CD4-positive, alpha-beta T cell treated with Interleukin-6 at 100 ng/mL for 8 hours (primary cell): Measurements from ENCODE around the gene TMEM127.
"Not testable (repeated sequence)": the region's sequence is repeated elsewhere in the genome, so short reads cannot be mapped to it uniquely, and the experiment has no call there.

Experiments
- DNase-seq: peaks from one replicate; pipeline ENCODE4 v3.0.0-alpha.2; 2020; ENCODE audit warnings: mixed read lengths, low spot score

Gene TMEM127

DNA sequence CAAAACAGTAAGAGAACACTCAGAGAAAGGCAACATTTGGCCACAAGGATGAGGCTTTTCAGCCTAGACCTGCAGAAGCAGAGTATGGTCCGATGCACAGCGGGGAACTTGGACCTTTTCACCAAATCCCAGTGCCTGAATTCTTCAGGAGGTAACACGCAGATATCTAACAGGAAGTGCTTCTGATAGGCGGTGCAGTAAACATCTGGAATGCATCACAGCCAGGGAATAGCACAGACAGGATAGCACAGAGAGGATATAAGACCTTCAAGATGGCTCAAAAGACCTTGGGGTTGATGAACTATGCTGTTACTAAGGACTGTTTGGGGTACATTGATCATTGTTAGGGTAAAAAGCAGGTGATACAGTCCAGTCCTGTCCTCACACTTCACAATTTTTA, 1.7 kb downstream of the TMEM127 start:
- no peak for DNase-seq

DNA sequence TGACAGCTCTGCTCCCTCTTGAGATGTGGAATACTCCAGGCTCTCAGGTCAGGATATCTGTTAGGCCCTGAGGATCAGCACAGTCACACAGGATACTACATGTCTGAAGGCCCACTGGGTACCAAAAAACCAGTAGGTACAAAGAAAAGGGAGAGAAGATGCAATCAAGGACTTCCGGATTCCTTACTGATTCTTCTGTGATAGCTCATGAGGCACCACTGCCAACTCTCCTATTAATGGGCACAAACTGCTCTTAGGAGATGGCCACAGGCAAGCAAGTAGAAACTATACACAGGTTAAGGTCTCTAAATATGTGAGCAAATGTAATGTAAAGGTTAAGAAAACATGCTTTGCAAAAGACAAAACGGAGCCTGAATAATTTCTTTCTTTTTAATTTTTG, 3.5 kb downstream of the TMEM127 start:
- no peak for DNase-seq

DNA sequence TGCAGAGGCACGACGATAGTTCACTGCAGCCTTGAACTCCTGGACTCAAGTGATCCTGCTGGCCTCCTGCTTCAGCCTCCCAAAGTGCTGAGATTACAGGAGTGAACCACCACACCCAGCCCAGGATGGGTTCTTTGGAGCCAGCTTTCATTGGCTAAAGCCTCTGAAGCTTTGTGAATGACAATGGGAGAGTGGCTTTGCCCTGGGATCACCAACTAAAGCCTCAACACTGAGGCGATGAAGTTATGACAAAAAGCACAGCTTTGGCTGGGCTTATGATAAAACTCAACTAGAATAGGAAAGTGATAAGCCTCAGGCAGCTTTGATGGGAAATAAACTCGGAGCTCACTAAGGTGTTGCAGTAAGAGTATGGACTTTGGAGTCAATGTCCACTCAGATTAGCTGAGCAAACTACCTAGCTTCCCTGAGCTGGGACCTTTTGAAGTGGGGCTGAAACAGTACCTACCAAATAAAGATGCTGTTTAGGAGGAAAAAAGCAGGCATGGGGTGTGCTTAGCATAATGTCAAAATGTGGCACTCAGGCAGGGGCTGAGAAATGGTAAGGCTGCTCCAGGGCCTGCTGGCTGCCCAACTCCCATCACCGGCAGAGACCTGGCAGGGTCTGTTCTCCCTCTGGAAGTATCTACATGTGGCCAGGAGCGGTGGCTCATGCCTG, 4.3 kb downstream of the TMEM127 start:
- DNase-seq: no peak

DNA sequence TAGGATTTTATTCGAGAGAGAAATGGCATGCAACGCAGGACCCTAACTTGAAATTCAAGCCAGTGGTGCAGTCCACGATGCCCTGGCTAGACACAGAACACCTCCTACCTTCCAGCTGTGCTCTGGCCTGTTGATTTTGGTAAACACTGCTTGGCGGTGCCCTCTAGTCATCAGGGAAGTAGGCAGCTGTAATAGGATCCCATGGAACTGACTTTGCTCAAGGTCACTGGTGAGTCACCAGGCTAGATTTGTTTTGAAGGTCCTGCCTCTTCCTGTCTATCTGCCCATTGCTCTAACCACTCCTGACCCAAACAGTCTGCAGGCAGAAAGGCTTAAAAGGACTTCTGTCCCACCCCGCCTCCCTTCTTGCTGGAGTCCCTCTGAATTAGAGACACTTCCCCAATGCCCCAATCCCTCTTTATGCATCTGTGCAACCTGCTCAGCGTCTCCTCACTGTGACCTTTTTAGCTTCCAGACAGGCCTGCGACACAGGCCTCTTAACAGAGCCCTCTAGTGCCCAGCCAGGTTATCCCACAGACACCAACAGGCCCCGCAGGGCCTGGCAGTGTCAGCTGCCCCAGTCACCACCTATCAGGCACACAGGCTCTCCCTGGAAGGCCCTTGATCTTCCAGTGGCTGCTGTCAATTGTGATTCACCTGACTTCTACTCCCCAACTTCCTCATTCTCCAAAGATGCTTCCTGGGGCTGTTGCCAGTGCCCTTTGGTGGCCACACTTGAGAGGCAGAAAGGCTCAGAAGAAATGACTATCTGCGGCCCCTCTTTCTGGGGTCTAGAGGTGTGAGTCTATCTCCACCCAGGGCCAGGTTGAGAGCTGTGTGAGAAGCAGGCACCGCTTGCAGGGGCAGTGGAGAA, 5.2 kb downstream of the TMEM127 start:
- DNase-seq: peak; percentile 10

DNA sequence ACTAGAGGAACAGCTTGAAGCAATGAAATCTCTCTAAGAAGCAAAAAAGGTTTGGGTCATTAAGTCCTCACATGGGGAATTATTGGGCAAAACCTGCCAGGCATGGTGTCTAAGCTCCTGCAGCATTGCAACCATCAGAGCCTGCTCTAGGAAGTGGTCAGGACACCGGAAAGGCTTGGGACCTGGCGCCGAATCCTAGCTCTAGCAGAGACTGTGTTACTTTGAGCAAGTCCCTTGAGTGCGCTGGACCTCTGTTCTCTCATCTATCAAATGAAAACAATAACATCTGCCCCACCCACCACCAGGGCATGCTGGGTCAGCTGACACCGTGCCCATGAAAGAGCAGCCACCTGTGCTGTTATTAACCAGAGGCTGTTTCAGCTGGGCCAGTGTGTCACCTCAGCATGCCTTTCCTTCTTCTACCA, 6.3 kb downstream of the TMEM127 start:
- DNase-seq: no peak

DNA sequence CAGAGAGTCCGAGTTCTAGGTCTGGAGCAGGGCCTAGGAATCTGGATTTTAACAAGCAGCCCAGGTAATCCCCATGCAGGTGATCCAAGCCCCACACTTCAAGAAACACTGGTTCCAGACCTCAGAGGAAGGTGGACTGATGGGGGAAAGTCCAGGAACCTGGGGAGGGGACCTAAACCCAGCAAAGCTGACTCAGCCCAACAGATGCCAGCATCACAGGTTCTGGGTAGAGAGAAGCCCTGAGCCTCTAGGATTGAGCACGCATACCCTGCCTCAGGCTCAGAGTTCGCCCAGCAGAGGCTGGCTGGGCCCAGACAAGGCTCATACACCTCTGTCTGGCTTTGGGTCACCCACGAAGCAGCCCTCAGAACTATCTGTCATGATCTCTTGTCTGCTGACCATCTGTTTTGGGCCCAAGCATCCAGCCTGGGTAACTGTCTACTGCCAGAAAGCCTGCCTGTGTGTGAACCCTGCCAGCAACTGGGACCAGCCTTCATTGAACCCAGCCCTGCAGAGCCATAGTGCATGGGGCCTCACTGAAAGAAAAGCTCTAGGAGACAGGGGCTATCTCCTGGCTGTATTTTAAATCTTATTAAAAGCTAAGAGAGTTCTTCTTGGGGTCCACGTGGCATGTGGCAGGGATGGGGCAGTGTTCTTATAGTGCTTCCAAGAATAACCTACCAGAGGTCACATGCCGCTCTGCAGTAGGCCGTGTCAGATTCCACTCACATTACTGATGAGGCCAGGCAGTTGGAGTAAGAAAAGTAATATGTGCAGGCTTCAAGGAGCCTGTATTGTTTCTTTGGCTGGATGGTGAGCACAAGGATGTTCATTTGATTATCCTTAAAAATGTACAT, 7.4 kb downstream of the TMEM127 start:
- DNase-seq: no peak

DNA sequence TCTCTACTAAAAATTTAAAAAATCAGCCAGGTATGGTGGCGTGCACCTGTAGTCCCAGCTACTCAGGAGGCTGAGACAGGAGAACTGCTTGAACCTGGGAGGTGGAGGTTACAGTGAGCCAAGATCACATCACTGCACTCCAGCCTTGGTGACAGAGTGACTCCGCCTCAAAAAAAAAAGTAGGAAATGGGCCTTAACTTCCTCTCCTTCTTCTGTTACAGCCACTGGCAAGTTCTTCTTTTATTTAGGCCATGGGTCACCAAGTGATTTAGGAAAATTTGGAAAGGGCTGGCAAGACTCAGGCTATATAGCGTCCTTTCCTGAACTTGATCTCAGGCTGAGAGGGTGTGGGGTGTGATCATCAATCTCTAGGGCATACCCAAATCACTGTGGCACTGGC, 8.1 kb downstream of the TMEM127 start:
- DNase-seq: not testable (repeated sequence)

DNA sequence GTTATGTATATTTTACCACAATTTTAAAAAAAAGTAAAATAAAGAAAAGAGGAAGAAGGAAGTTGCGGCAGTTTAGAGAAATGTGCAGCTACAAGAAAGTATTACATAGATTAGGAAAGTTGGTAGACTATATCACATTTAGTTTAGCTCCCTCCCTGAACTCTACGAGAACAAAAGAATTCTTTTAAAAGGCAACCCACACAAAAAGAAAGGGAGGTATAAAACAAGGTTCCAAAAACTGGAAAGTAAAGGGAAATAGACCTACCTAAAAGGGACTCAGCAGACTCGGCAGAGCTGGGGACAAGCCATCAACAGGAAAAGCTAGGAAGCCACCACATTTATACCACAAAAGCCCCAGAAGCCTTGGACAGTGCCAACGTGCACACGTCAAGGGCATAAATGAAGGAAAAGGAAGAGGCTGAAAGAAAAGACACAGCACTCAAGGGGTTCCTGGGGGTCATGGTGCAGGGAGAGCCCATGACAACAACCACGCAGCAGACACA, 9.1 kb downstream of the TMEM127 start:
- no peak for DNase-seq

DNA sequence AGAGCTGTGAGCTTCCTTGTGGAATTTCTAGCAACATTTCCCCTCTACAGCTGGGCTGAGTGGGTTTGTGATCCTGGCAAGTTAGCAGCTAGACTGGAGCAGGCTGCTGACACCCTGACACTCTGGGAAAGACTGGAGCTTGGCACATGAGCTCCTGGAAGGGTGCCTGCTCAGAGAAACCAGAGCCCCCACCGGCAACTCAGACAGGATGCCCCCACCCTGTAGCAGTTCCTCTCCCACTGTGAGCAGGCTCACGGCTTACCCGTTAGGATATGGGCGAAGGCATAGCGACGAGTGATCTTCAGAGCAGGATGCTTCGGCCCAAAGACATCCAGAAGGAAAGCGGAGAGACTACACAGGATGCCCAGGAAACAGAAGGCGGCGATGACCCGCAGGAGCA, 11.2 kb downstream of the TMEM127 start:
- no peak for DNase-seq

DNA sequence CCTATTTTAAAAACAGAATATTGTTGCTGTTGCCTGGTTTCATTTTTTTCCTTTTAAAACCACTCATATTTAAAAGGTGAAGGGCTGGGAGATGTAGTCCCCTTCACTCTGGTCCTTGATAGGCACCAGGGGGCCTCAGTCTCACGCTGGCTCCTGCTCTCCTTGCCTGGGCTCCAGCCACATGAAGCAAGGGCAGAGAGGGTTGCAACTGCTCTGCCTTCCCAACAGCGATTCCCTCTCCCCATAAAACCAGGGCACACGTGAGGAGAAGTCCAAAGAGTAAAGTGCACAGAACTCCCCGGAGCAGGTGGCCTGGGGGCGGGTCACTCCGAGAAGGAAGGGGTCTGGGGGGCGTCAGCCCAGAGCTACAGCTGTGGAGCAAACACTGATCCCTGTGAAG, 12.8 kb downstream of the TMEM127 start:
- DNase-seq: no peak

DNA sequence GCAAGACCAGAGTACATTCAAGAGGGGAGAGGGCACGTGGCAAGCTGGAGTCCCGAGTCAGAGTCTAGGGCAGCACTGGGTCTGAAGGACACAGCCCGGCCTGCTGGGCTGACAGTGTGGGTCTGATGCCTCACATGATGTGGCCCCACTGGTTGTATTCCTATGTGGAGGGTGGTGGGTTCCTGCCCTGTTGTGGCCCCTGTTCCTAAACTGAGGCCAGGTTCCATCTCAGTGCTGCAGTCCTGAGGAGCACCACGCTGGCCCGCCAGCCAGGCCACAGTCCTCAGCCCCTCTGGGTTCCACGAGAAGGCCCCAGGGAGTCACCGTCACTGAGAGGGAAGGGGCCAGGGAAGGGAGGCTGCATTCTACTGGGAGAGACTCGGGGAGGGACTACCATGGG, 13.3 kb downstream of the TMEM127 start:
- no peak for DNase-seq

DNA sequence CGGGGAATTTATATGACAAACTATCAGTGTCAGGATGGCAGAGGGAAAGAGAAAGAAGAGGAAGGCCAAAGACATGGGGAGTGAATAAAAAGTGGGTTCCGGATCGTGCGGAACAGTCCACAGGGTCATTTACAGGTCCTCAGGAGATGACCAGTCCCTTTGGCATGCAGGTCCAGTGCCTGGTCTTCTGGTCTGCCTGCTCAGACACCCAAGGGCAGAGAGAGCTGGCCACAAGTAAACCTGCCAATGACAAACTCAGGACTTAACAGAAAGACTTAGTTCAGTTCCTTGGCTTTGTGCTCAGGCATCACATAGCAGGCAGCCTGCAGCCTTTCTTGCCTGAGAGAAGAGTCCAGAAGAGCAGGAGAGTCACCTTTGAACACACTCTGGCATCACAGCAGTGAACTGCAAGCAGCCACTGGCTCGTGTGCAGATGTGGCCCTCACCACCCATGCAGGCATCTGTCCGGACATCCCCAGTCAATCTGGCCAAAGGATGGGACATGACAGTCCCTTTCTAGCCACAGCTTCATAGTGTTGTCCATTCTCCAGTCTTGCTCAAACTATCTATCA, 14.0 kb downstream of the TMEM127 start:
- no peak for DNase-seq

DNA sequence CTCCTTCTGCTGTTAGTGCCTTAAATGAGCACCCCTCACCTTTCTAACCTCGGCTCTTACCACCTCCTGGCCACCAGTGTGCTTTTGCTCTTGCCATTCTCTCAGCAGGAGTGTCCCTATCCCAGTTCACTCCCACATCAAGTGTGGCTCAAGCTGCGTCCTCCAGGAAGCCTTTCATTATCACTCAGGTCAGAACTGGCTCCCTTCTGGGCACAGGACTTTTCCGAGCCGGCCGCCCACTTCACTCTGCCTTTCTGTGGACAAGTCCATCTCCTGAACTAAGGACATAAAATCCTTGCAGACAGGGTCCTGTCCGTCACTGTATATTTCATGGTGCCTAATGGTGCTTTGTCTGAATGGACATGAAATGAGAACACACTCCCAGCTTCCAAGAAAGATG, 15.6 kb downstream of the TMEM127 start:
- no peak for DNase-seq

DNA sequence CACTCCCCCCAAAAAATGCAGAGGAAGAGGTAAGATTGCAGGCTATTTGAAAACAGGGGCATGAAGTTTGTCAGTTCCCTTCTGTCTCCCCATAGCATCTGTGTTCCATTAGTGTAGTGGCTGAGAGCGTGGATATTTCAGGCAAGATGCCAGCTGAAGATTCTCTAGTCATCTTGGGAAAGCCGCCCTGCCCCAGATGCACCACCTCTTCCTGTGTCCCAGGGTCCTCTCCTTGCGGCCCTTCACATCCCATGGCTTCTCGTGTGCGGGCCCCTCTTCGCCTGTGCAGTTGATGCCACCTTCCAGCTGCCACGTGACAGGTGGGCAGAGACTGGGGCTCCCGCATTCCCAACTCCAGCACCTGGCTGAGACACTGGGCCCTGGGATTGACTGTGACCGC, 16.1 kb downstream of the TMEM127 start:
- no peak for DNase-seq

DNA sequence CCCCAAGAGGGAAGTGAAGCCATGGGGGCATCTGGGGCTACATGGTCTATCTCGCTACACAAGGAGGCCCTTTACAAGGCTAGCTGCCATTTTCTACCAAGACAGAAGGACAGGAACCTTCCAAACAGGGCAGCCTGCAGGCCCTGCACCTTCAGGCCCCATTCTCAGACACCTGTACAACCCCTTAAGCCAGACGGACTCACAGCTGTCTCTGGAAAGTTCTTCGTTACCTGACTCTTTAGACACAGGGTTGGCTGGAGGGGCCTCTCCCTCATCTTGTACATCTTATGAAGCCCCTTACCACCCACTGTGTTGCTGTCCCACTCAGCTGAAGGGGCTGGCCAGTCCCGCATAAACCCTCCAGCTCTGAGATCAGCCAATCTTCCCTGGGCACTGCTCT, 17.2 kb downstream of the TMEM127 start:
- DNase-seq: no peak

DNA sequence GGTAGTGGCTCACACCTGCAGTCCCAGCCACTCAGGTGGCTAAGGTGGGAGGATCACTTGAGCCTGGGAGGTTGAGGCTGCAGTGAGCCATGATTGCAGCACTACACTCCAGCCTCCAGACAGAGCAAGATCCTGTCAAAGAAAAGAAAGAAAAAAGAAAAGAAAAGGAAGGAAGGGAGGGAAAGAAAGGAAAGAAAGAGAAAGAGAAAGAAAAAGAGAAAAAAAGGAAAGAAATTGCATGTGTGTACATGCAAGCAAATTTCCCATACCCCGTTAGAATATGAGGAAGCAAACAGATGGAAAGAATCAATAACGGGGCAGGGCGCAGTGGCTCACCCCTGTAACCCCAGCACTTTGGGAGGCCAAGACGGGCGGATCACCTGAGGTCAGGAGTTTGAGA, 17.9 kb downstream of the TMEM127 start:
- DNase-seq: no peak

DNA sequence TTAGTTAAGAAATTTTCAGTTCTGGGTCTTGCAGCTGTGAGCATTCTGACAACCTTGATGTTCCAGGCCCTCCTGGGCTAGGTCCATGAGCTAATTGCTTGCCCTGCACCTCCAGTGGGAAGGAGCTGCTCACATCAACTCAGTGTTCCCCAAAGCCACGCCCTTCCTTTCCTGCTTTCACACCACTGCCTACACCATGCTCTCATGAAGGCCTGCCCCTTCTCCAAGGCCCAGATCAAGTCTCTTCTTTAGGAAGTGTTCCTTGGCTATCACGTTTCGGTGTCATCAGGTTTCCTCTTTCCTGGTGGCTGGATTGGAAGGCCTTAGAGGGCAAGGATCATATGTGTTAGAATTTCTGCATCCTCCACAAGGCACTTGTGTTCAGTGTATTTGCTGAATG, 18.8 kb downstream of the TMEM127 start:
- no peak for DNase-seq

DNA sequence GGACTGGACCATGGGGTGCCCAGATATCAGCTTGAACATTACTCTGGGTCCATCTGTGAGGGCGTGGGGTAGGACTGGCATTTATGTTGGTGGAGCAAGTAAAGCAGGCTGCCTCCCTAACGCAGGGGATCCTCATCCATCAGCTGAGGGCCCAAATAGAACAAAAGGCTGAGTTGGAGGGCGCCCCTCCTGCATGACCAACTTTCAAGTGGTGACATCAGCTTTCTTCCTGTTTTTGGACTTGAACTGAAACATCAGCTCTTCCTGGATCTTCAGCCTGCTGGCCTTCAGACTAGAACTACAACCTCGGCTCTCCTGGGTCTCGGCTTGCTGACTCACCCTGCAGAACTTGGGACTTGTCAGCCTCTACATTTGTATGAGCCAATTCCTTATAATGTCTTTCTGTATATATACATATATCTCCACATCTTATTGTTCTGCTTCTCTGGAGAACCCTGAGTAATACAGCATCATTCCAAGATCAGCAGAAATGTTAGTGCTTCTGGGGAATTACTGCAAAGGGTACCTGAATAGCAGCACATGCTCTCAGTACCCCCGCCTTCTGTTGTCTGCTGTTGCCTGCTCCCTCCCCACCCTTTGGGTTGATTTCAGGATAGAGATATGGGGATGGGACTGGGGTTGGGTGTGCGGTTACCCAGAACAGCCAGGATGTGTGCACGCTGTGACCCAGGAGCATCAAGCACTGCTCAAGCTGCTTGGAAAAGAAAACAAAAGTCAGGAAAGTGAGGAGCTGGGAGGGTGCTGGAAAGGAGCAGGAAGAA, 20.0 kb downstream of the TMEM127 start:
- DNase-seq: no peak

DNA sequence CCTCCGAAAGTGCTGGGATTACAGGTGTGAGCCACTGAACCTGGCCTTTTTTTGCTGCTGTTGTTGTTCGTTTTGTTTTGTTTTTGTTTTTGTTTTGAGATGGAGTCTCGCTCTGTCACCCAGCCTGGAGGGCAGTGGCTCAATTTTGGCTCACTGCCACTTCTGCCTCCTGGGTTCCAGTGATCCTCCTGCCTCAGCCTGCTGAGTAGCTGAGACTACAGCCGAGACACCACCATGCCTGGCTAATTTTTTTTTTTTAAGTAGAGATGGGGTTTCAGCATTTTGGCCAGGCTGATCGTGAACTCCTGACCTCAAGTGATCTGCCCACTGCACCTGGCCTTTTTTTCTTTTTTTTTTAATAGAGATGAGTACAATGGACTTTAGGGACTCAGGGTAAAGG, 22.0 kb downstream of the TMEM127 start:
- no peak for DNase-seq

DNA sequence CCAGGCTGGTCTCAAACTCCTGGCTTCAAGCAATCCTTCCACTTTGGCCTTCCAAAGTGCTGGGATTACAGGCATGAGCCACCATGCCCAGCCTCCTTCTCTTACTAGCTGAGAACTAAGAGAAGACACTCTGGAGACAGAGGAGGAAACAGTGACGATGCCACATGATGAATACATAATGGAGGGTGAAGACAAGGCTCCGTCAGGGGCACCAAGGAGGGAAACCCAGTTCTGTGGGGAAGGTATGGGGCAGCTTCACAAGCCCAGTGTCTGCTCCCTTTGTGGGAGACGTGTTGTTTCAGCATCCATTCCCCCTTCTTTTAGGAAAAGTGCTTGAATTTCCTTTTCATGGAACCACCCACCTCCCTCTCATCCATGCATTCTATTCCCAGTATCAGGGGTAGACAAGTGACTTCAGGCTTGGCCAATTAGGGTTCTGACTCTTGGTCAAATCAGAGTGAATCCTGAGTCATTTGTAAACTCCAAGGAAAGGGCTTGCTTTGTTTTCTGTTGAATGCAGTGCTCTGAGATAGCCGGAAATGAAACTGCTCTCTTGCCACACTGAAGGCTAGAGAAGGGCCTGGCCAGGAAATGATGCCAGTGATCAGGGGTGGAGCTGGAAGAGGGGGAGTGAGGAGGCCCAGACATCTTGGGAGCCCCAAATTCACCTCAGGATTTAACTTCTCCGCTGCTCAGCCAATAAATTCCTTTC, 23.7 kb downstream of the TMEM127 start:
- DNase-seq: peak; percentile 60

DNA sequence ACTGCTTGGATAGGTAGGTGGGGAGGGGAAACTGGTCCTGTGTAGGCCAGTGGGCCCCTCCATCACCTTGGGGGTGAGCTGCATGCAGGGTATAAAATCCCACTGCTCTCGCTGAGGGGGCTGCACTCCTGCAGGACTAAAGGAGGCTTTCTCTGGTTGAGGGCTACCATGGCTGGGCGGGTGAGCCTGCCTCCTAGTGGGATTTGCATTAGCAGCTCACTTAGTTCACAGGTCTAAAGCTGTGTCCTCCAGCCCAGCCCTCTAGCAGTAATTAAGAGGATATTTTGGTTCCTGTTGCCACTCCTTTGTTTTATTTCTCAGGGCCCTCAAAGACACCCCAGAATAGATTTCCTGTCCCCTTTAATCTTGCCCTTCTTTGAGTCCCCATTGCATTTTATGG, 24.6 kb downstream of the TMEM127 start:
- DNase-seq: no peak
